ENCODE results near the gene UTP14A.

Gene UTP14A

DNA sequence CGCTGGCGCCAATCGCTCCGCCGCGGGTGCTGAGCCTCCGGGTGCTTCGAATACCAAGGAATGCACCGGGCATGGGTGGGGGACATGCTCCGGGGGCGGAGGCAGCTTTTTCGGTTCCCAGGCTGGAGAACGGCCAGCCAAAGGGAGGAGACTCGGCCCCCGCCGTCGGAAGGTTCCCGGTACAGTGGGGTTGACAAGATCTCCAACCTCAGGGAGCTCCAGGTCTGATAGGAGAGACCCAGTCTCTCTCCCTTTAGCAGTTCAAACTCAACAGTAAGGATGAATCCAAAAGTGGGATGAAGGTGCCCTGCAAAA lies 47.3 kb downstream of the UTP14A start:
- no peak for DNase-seq (ENCODE audit: low read depth, low spot score)

DNA sequence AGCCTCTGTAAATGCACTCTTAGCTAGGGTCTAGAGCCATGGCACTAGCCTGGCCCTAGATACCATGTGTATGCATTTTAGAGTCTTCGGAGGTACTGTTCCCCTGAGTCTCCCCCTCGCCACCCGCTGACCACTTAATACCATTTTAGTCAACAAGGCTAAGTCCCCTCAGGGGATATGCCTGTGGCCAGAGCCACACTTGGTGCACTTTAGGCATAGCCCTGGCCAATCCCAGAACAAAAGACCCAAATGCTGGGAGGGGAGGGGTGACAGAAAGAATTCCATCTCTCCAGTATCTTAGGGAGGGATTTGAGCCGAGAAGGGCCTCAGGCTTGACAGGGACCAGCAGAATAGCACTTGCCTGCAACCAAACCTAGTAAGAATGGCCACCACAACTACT lies 47.9 kb downstream of the UTP14A start:
- DNase-seq (ENCODE audit: low read depth, low spot score) = no peak

DNA sequence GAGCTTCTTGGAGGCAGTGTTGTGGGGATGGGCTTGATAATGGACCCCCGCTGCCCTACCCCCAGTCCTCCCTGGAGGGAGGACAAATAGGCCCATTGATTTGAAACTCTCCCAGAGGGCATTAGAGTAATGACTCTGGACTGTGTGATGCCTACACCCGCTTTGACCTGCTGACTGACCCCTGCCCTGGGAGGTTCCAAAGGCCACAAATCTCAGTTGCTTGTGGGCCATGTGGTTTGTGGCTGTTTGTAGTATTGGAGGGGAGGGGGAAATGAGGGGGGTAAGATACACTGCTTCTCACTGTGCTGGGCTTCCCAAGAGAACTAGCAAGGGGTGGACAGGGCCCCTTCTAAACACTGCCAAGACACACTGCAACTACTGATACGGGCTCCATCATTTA lies 48.8 kb downstream of the UTP14A start:
- DNase-seq (ENCODE audit: low read depth, low spot score) = no peak

DNA sequence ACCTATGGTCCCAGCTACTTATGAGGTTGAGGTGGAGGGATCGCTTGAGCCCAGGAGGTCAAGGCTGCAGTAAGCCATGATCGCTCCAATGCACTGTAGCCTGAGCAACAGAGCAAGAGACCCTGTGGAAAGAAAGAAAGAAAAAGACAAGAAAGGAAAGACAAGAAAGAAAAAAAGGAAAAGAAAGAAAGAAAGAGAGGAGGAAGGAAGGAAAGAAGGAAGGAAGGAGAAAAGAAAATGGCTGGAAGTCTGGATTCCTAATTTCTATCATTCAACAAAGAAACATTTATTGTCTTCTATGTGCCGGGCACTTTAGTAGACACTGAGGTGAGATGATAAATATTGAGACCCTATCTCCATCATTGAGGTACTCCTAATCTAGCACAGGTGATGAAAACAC lies 49.7 kb downstream of the UTP14A start:
- no peak for DNase-seq (ENCODE audit: low read depth, low spot score)

DNA sequence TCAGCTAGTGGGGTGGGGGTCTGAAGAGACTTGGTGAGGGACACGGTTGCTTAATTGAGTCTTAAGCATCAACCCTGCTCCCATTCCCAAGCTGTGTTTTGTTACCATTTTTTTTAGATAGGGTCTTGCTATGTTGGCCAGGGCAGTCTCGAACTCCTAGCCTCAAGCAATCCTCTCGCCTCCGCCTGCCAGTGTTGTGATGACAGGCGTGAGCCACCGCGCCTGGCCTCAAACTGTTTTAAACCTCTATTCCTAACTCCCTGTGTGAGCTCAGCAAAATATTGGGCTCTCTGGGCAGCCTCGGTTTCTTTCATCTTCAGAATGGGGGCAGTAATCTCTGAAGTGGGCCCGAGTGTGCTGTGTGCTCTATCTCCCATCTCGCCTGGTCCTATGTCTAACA lies 50.2 kb downstream of the UTP14A start:
- no peak for DNase-seq (ENCODE audit: low read depth, low spot score)

DNA sequence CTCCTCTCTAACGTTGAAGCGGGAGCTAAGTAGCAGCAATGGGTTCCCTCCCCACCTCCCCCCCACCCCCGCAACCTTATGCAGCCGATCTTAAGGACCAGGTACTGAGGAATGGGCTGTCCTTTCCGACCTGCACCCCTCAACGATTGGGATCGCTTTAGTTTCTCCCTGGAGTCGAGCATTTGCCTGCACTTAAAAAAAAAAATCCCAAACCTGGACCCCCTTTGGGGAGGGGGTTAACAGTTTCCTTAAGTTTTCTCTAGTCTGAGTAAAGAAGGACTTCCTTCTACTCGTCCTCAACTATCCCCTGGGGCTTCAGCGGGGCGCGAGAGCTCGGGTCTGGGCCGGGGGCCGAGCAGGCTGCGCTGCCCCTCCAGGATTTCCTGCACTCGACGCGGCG lies 50.8 kb downstream of the UTP14A start:
- no peak for DNase-seq (ENCODE audit: low read depth, low spot score)

DNA sequence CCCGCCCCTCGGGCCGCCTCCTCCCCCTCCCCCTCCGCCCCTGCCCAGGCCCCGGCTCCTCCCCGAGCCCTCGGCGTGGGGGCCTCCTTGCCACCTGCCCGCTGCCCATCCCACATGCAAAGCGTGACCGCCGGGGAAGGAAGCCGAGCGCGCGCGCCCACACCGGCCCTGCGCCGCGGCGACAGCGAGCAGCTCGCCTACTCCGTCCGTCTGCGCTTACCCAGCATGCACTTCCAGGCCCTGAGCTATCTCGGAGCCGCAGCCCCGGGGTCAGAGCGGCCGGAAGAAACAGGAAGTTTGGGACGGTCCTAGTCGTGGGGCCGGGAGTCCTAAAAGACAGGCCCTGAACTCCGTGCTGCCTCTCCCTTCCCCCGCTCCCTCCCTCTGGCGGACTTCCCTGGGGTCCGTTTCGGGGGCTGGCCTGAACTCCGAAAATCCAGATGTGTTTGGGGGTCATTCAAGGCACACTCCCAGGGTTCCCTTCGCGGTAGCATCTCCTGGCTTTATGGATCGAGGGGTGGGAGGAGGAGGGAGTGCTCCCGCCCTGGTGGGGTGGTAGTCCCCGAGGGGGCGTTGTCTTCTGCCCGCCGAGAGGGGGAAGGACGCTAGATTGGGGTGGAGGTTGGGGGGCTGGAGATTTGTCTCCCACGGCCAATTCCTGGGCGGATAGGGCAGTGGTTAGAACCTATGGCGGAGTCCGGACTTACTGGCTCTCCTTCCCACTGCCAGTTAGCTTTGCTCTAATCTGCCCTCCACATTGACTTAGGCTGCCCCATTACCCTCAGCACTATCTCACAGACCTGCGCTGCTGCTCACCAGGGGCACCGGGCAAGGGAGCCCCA lies 51.5 kb downstream of the UTP14A start:
- DNase-seq (ENCODE audit: low read depth, low spot score) = no peak

DNA sequence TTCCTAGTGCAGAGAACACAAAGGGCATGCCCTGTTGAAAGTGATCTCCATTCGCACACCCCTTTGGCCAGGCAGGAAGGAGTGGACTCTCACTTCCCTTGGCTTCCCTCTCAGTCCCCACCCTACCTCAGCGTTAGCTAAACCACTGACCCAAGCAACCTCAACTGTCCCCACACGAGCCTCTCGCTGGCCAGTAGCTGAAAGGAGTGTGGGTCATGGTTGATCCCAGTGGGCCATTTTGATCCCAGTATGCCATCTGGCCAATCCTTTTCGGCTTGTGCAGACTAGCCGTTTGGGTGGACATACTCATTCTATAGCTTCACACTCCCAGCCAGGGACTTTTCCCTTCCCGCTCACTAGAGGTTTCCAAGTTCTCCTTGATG lies 52.1 kb downstream of the UTP14A start:
- DNase-seq (ENCODE audit: low read depth, low spot score) = no peak

DNA sequence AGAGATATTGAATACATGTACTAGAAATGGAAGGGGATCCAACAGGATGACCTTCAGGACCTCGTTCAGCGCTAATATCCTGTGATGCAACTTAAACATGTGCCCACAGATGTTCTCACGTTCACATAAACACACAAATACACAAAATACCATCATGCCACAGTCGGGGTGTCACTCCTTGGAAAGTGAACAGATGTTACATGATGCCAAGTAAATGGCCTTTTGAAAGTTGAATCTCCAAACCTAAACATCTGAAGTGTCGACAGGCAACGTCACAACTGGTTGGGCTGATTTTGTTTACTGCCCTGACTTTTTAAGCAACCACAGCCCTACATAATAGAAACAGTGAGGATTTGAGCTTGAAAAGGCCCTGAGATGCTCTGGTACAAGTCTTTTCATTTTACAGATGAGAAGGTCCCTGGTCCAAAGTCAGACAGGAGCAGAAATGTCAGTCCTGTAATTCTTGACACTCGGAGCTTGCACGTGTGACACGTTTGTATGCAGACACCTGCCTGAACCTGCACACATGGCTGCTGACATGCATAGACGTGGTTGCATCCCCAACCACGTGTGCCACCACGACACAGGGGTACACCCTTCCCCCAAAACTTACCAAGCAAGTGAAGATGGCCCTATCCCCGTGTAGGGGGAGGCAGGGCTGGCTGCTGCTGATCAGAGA lies 53.0 kb downstream of the UTP14A start:
- no peak for DNase-seq (ENCODE audit: low read depth, low spot score)

DNA sequence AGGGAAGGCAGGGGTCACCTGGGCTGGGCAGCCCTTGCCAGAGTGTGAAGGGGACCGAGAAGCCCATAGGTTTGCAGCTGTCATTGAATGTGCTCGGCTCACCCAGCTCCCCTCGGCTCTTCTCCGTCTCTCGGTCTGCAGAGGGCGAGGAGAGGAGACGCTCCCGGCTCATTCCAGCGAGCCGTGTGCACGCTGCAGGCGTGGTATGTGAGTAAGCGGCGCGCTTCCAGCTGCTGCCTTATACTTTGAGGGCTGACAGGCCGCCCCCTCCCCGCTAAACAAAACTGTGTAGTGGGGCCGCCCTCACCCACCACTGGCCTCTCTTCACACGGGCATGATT lies 53.5 kb downstream of the UTP14A start:
- no peak for DNase-seq (ENCODE audit: low read depth, low spot score)

DNA sequence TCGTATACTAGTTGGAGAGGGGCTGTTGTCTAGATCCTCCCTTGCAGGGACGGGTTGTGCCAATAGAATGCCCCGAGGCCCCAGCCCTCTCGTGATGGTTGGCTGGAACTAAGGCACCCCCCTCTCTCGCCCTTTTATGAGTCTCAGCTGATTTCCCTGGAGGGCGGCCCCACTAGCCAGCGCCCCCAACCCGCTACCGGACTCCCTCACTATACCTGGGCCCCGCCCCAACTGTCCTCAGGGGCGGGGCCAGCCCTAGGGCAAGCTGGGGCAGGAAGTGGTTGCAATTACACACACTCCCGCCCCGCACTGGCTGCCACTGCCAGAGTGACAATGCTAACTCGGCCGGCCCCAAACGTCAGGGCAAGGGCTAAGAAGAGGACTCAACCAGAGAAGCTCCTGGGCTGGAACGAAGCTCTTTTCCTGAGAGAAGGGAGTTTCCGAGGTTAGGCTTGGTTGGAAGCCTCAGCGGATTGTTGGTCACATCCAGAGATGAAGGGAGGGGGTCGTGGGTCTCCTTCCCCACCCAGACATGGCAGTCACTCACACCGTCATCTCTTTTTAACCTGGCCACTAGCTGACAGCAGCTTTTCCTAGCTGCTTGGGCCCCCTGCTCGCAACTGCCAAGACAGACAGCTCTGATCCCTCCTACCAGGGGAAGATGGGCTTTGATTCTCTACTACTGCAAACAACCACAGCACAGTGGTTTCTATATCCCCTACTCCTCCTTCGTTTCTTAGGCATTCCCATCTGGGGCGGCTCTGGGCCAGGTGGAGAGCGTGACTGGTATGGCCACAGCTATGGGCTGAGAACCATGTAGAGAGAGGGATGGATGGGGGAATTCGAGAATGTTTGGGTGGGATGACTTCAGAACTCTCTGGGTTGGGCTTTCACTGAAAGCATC lies 55.5 kb downstream of the UTP14A start:
- no peak for DNase-seq (ENCODE audit: low read depth, low spot score)

DNA sequence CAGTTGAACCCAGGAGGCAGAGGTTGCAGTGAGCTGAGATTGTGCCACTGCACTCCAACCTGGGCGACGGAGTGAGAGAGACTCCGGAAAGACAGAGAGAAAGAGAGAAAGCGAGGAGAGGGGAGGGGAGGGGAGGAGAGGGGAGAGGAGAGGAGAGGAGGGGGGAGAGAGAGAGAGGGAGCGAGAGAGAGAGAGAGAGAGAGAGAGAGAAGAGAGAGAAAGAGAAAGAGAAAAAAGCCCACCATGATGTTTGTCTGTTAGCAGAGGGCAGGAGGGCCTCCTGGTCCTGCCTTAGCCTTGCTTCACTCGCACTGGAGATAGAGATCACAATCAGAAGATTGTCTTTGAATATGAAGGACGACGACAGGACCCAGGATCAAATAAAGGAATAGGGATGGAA lies 57.8 kb downstream of the UTP14A start:
- no peak for DNase-seq (ENCODE audit: low read depth, low spot score)

DNA sequence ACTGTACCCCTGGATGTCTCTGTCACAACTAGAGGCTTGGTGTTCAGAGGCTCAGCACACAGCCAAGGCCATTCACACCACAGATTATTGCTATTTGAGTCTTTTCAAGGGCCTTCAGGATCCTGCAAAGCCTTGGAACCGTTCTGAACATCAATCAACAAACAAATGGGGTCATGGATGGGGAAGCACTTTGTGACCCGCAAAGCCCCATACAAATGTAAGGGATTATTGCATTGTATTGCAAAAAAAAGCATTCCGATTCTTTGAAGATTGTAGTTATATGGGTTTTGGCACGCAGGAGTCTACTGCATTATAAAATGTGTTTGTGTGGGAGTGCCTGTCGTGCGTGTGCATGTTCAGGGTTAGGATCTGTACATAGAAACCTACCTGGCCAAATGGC lies 59.2 kb downstream of the UTP14A start:
- DNase-seq (ENCODE audit: low read depth, low spot score) = no peak

DNA sequence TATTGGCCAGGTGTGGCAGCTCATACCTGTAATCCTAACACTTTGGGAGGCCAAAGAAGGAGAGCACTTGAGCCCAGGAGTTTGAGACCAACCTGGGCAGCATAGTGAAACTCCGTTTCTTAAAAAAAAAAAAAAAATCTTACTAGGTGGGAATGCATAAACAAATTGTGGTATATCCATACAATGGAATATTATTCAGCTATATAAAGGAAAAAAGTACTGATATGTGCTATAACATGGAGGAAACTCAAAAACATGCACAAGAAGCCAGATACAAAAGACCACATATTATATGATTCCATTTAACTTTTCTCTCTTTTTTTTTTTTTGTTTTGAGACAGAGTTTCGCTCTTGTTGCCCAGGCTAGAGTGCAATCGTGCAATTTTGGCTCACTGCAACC lies 63.0 kb downstream of the UTP14A start:
- no peak for DNase-seq (ENCODE audit: low read depth, low spot score)

DNA sequence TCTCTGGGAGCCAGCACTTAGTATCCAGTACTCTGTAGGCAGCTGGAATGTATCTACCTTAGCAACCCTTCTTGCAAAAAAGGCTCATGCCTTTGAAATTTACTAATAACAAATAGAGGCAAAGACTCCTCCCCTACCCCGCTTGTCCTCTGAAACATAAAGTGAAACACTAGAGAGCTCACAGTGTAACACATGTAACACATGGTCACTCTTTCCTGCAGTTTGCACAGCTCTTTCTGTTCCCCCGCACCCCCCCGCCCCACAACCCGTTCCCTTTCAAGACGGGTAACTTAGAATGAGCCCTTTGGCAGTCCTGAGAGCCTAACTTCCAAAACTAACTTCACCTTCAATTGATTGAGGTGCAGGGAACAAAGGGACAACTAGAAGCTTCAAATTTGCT lies 70.5 kb downstream of the UTP14A start:
- no peak for DNase-seq (ENCODE audit: low read depth, low spot score)
